ENCODE data around the gene PTPRN2.
"Not testable (repeated sequence)": the region's sequence is repeated elsewhere in the genome, so short reads cannot be mapped to it uniquely, and the experiment has no call there.

Gene PTPRN2

DNA sequence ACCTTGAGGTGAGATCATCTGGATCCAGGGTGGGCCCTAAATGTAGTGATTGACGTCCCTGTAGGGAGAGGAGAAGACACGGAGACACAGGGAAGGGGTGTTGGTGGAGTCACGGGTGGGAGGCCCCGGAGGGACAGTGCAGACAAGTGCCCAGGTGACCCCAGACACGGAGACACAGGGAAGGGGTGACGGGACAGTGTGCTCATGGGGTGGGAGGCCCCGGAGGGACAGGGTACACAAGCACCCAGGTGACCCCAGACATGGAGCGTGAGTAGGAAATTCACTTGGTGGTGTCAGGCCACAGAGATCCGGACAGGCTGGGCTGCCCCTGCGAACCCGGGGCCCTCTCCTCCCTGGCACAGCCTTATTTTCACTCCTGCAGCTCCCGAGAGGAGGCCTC is 176.9 kb downstream of the PTPRN2 start:
- DNase-seq = no peak

DNA sequence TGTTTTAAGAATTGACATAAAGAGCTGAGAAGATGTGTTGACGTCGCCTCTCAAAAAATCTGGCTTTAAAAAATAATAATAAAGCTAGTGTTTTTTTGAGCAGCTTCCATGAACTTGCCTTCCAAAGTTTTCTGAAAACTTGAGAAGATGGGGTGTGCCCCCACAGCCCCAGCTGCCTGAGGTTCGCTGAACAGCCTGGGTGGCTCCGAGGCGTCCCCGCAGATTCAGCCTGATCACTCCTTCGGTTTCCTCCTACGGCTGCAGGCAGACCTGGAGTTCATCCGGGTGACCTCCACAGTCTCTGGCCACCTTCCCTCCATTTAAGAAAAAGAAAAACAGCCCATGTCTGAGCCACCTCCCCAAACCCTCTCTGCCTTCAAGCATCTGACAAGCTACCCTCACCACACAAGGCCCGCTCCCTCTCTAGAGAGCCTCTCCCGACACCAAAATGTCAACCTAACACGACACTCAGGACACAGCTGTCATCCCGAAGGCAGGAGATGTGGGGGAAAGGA is 177.8 kb downstream of the PTPRN2 start:
- DNase-seq = no peak

- no peak for DNase-seq
Observed at GRCh38 chr7:158409120-158409519, 178.5 kb downstream of the PTPRN2 start.

GRCh38 chr7:158408318-158408920 is 179.2 kb downstream of the PTPRN2 start:
- no peak for DNase-seq

DNA sequence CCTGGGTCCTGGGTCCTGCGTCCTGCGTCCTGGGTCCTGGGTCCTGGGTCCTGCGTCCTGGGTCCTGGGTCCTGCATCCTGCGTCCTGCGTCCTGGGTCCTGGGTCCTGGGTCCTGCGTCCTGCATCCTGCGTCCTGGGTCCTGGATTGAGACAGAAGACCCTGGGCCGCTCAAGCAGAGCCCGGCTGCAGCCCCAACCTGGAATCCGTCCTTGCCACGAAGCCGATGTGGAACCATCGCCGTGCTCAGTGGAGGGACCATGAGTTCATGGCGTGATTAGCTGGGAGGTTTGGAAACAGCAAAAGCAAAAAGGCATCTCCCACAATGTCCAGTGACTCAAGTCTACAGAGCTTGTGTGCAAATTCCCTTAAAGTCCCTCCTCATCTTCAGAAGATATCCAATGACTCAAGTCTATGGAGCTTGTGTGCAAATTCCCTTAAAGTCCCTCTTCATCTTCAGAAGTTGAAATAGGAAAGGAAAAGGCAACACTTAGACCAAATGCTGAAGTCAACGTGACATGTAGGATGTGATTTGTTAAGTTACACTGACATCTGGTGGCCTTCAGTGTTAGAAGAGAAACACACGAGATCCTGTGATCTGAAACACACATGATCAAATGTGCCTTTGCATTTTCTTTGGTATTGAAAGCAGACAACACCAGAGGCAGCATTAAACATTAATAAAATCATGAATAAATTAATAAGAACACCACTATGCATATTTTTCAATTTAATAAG is 179.9 kb downstream of the PTPRN2 start:
- peak in 1 of 2 donors; percentile 1 for DNase-seq

DNA sequence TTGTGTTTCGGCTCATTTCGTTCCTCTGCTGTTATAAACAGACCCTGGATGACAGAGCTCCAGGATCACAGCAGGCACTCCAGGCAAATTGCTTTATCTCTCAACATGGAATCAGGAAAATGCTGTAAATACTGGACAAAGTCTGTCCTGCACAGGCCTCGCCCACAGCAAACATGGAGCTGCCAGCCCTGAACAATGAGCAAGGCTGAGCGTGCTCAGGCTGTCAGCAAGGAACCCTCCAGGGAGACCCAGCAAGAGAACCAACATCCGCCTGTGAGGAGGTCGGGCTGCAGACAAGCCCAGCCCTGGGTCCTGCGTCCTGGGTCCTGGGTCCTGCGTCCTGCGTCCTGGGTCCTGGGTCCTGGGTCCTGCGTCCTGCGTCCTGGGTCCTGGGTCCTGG is 180.8 kb downstream of the PTPRN2 start:
- DNase-seq = no peak

- no peak for DNase-seq
Observed at GRCh38 chr7:158406364-158406763, 181.3 kb downstream of the PTPRN2 start.

DNA sequence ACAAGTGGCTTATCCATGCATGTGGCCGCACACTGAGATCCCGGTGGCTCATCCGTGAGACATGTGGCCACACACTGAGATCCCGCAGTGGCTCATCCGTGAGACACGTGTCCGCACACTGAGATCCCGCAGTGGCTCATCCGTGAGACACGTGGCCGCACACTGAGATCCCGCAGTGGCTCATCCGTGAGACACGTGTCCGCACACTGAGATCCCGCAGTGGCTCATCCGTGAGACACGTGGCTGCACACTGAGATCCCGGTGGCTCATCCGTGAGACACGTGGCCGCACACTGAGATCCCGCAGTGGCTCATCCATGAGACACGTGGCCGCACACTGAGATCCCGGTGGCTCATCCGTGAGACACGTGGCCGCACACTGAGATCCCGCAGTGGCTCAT is 181.9 kb downstream of the PTPRN2 start:
- DNase-seq = not testable (repeated sequence)

GRCh38 chr7:158405324-158405723 is 182.3 kb downstream of the PTPRN2 start:
- no peak for DNase-seq

DNA sequence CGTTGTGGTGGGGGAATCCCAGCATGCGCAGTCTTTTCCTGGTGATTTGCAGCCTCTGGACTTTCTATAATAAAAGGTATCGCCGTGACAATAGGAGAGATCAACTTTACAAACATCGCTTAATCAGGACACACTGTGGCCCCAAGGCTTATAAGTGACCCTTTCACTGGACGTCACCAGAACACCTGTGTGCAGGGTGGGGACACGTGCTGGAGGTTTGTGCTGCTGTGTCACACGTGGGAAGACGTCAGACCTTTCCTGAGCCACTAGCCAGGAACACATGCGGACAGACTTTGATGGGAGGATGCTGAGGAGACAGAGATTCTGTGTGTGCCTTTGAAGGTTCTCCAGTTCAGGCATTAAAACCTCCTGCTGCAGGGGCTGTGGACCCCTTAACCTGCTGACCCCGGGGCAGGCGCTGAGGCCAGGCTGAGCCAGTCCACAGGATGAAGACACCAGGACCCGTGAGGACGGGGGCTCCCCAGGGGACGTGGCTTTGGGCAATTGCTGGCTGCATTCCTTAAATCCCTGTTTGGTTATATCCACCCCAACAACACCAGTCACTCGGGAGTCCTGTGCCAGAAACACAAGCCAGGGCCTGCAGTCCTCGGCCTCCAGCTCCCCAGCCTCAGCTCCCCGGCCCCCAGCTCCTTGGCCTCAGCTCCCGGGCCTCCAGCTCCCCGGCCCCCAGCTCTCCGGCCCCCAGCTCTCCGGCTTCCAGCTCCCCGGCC is 183.4 kb downstream of the PTPRN2 start:
- DNase-seq = no peak

GRCh38 chr7:158403013-158403821 is 184.4 kb downstream of the PTPRN2 start:
- DNase-seq = no peak

- DNase-seq = no peak
Observed at GRCh38 chr7:158402471-158402870, 185.2 kb downstream of the PTPRN2 start.

DNA sequence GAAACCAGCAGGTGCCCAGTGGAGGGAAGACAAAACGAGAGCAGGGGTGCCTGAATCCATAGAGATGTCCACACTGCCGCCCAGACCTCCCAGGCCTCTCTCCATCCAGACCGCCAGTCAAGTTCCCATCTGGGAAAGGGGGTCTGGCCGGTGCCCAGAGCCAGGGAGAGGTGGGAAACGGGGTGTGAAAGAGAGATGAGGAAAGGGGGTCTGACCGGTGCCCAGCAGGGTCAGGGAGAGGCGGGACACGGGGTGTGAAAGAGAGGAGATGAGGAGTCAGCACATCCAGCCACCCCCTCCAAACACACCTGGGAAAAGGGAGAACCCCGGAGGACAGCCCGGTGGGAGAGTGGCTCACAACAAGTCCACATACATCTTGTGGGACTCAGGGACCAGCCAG is 185.8 kb downstream of the PTPRN2 start:
- no peak for DNase-seq

DNA sequence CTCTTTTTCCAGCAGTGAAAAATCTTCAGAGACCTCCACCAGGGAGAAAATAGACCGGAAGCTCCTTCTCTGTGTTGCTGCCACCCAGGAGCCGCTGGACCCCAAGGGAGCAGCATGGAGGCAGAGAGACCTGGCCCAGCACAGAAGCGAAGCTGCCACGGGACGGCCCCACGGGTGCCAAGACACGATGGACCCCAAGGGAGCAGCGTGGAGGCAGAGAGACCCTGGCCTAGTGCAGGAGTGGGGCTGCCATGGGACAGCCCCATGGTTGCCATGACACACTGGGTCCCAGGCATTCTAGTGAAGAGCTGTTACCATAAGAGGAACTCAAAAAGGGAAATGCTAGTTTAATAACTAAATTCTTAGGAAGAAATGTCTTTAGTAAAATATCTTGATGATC is 186.3 kb downstream of the PTPRN2 start:
- no peak for DNase-seq

GRCh38 chr7:158400601-158401225 is 186.9 kb downstream of the PTPRN2 start:
- no peak for DNase-seq

- no peak for DNase-seq
Observed at GRCh38 chr7:158399762-158400161, 187.9 kb downstream of the PTPRN2 start.

DNA sequence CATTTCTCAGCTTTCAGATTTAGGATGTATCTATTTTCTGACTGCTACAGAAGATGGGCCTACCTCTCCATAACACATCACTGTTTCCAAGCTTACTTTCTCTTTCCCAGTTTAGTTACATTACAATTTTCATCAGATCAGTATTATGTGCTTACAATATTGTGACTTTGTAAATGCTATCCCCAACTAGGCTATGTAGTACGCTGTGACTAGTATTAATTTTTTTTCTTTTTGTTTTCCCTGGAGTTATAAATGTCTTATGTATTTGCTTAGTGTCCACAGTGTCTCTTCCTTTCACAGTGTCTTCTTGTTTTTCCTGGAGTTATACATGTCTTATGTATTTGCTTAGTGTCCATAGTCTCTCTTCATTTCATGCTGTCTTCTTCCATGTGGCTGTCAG is 188.9 kb downstream of the PTPRN2 start:
- DNase-seq = no peak

- DNase-seq = no peak
Observed at GRCh38 chr7:158397885-158398284, 189.7 kb downstream of the PTPRN2 start.

DNA sequence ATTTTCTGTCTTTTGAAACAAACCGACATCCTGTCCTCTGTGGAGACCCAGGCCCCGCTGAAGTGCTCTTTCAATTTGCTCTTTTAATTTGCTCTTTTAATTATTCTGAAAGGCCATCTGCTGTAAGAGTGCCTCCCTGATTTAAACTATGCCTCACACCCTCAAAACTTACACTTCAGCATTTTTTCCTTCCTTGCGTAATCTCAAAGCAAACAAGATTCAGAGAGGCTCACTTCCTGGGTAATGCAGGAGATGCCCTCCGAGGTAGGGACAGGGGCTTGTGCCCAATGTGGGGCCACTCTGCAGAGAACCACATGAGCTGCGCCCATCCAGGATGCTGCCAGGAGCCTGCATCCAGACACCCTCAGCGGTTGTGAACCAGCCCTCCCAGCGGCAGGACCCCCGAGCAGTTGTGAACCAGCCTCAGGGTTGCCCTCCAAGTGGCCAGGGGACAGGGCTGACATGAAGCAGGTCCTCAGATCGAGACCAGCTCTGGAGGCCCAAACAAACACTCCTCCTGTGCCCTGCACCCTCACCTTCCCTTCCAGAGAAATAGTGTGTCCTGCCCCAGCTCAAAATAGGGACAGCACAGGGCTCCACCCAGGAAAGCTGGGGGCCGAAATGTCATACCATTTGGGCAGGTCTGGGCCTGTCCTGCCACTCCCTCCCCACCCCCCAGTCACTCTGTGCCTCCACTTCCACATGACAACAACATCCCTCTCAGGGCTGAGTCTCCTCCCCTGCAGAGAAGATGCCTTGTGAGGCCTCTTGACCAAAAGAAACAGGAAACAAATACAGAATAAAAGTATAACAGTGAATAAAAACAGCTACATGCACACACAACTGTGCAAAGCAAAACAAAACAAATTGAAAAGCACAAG is 190.4 kb downstream of the PTPRN2 start:
- peak in 1 of 2 donors; percentile 15 for DNase-seq

GRCh38 chr7:158396301-158396905 is 191.2 kb downstream of the PTPRN2 start:
- no peak for DNase-seq

- no peak for DNase-seq
Observed at GRCh38 chr7:158395780-158396278, 191.8 kb downstream of the PTPRN2 start.
